ENCODE data around the gene AP1S1.

DNA sequence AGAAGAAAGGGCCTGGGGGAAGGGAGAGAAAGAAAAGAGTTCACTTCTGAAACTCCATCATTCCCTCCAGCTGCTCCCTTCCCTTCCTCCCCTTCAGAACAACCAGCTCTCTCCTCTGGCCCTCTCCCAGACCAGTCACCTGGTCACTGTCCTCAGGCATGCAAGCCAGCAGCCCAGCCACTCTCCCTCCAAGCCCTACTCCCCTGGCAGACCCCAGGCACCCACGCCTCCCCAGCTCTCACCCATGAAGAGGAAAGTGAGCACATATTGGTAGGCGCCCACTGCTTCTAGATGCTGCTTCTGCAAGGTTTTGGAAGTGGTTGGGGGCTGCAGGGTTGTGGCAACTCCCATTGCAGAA lies 46.2 kb downstream of the AP1S1 start:
- TF ChIP-seq, protein P1, sequence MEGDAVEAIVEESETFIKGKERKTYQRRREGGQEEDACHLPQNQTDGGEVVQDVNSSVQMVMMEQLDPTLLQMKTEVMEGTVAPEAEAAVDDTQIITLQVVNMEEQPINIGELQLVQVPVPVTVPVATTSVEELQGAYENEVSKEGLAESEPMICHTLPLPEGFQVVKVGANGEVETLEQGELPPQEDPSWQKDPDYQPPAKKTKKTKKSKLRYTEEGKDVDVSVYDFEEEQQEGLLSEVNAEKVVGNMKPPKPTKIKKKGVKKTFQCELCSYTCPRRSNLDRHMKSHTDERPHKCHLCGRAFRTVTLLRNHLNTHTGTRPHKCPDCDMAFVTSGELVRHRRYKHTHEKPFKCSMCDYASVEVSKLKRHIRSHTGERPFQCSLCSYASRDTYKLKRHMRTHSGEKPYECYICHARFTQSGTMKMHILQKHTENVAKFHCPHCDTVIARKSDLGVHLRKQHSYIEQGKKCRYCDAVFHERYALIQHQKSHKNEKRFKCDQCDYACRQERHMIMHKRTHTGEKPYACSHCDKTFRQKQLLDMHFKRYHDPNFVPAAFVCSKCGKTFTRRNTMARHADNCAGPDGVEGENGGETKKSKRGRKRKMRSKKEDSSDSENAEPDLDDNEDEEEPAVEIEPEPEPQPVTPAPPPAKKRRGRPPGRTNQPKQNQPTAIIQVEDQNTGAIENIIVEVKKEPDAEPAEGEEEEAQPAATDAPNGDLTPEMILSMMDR (IDR thresholded peaks at IDR 0.05; ENCODE audit: borderline replicate concordance, extremely low read depth, low read length, poor library complexity, severe bottlenecking), result no peak
- TF ChIP-seq EZH2 (IDR thresholded peaks at IDR 0.05; ENCODE audit: borderline replicate concordance, low read depth, low read length, severe bottlenecking), result no peak
